HepG2 (cell line): ENCODE data around the gene AHNAK. TPM values are rescaled to one million over a fixed set of nuclear protein-coding genes. Genes with fewer than 3 reads are reported as not detected.

Experiments used
- LCORL ChIP-seq, 2 experiments: fragments of 450-650 bp in 1 of 2; sonication (generic) in 1 of 2; formaldehyde crosslinking in 1 of 2; IDR thresholded peaks; 2 replicates each; pipeline versions ENCODE4 v1.5.0 to v1.6.1; 2017 to 2020; ENCODE audit warnings: antibody characterized with exemption in 1 of 2, missing genetic modification reagents in 1 of 2
- NFKB2 ChIP-seq: sonication (generic); formaldehyde crosslinking; IDR thresholded peaks from 2 replicates; pipeline ENCODE4 v1.4.0; 2020; ENCODE audit warnings: missing genetic modification reagents, borderline replicate concordance
- ZBTB21 ChIP-seq: sonication (generic); formaldehyde crosslinking; IDR thresholded peaks from 2 replicates; pipeline ENCODE4 v1.4.0; 2020; ENCODE audit warnings: missing genetic modification reagents
- ZFP36 ChIP-seq: fragments of 150-350 bp; IDR thresholded peaks from 2 replicates; pipeline ENCODE4 v1.6.1; 2018; ENCODE audit warnings: borderline replicate concordance, low read length, low read depth; ENCODE audit not compliant: partially characterized antibody
- ZNF138 ChIP-seq: sonication (generic); formaldehyde crosslinking; IDR thresholded peaks from 2 replicates; pipeline ENCODE4 v1.5.0; 2020; ENCODE audit warnings: mild to moderate bottlenecking, low read depth, missing genetic modification reagents
- ZNF230 ChIP-seq: sonication (generic); formaldehyde crosslinking; IDR thresholded peaks from 2 replicates; pipeline ENCODE4 v1.4.0; 2020; ENCODE audit warnings: mild to moderate bottlenecking, missing genetic modification reagents
- ZNF260 ChIP-seq: sonication (generic); formaldehyde crosslinking; IDR thresholded peaks from 2 replicates; pipeline ENCODE4 v1.4.0; 2020; ENCODE audit warnings: missing genetic modification reagents, low read depth, mild to moderate bottlenecking, borderline replicate concordance
- ZNF331 ChIP-seq: sonication (generic); formaldehyde crosslinking; IDR thresholded peaks from 2 replicates; pipeline ENCODE4 v1.4.0; 2020; ENCODE audit warnings: missing genetic modification reagents
- ZNF720 ChIP-seq: sonication (generic); formaldehyde crosslinking; IDR thresholded peaks from 2 replicates; pipeline ENCODE4 v1.4.0; 2020; ENCODE audit warnings: missing genetic modification reagents
- polyA plus RNA-seq, 8 experiments: library from polyadenylated mRNA; depleted of rRNA in 3 of 8; stranded (reverse) in 7 of 8; unstranded in 1 of 8; fragments of >200 nt; fragmentation: Illumina TruSeq in 4 of 8; extraction: Trizol in 4 of 8; gene quantifications; 2 replicates each; pipeline versions ENCODE4 v1.2.1 to v1.2.3, GENCODE V29; 2011 to 2016; ENCODE audit warnings: low read depth in 4 of 8, missing spikeins in 1 of 8, mixed read lengths in 1 of 8; ENCODE audit not compliant: insufficient read depth in 1 of 8
- total RNA-seq, 5 experiments: library from RNA; depleted of rRNA; stranded (reverse); fragments of >200 nt; fragmentation: Illumina TruSeq; extraction: Trizol; gene quantifications; 2 replicates each; pipeline ENCODE4 v1.2.3, GENCODE V29; 2016; ENCODE audit warnings: low read depth in 1 of 5
- TF ChIP-seq, protein P1 (sequence below): sonication (generic); formaldehyde crosslinking; IDR thresholded peaks from 2 replicates; pipeline ENCODE4 v1.8.0; 2022; ENCODE audit warnings: missing genetic modification reagents, mild to moderate bottlenecking, borderline replicate concordance
- TF ChIP-seq, protein P2 (sequence below): sonication (generic); formaldehyde crosslinking; IDR thresholded peaks from 2 replicates; pipeline ENCODE4 v1.5.0; 2020; ENCODE audit warnings: missing genetic modification reagents
- TF ChIP-seq, protein P3 (sequence below): sonication (generic); formaldehyde crosslinking; IDR thresholded peaks from 2 replicates; pipeline ENCODE4 v1.5.1; 2020; ENCODE audit warnings: mild to moderate bottlenecking, moderate library complexity, missing genetic modification reagents
- TF ChIP-seq, protein P4 (sequence below): sonication (generic); formaldehyde crosslinking; IDR thresholded peaks from 2 replicates; pipeline ENCODE4 v1.8.0; 2022; ENCODE audit warnings: mild to moderate bottlenecking, missing genetic modification reagents; ENCODE audit not compliant: insufficient replicate concordance
- TF ChIP-seq, protein P5 (sequence below): sonication (generic); formaldehyde crosslinking; IDR thresholded peaks from 2 replicates; pipeline ENCODE4 v1.4.0; 2020; ENCODE audit warnings: mild to moderate bottlenecking, missing genetic modification reagents
- TF ChIP-seq, protein P6 (sequence below): sonication (generic); formaldehyde crosslinking; conservative IDR thresholded peaks from 2 replicates; pipeline ENCODE4 v1.4.0; 2020; ENCODE audit warnings: mild to moderate bottlenecking, missing genetic modification reagents, moderate library complexity

The AHNAK gene
- total and polyA plus RNA-seq, 2 of the 13 experiments (the other 11 are each of a cell fraction or from before 2014, with no cell fraction given) = 23.4 to 25.0 TPM

DNA sequence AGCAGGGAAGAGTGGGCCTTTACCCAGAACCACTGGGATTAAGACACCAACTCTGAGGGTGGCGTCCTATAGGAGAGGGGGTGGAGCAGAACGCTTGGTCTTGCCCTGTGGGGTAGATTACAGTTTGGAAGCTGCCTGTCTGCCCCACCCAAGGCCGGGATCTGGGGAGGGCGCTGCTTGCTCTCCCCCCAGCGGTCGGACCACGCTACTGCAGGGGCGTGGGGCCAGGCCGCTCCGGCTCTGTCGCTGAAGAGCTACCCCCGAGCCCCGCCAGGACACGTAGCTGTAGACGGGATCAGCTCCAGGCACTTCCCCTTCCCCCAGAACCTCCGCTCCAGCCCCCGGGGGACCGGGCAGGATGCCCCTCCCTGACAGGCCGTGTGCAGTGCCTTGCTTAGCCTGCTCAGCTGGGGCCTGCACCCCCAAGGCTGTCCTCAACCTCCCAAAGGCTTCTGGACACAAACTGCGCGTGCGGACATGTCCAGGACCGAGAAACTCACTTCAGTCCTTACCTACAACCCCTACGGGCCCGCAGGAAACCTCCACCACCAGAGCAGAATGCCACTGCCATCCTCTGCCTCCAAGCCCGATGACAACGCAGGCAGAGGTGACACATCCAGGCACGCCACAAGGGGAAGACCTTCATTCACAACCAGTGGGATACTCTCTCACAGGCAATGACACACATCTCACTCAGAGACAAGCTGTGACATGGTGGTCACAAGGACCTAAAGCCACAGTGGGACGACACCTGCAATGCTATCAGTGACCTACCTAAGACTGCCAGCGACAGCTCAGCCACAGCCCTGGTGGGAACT is 3.6 kb downstream of the AHNAK start (continued):
- TF ChIP-seq ZNF138 (CRISPR knock-in tag) (0 out of 2 replicates have a peak, but pooled peaks have one; percentile 44), ZFP36 (no peak), ZNF331 (CRISPR knock-in tag) (peak; percentile 59; the same call in 1 of the 2 replicates), LCORL (IDR thresholded peaks at IDR 0.05) (no peak), LCORL (CRISPR knock-in tag; IDR thresholded peaks at IDR 0.05) (peak; percentile 80; the same call in 1 of the 2 replicates), NFKB2 (CRISPR knock-in tag) (no peak), ZNF260 (CRISPR knock-in tag) (0 out of 2 replicates have a peak, but pooled peaks have one; percentile 29), ZBTB21 (no peak), ZNF230 (CRISPR knock-in tag) (peak; percentile 34; the same call in 1 of the 2 replicates), ZNF720 (CRISPR knock-in tag) (no peak)
- TF ChIP-seq, protein P1, sequence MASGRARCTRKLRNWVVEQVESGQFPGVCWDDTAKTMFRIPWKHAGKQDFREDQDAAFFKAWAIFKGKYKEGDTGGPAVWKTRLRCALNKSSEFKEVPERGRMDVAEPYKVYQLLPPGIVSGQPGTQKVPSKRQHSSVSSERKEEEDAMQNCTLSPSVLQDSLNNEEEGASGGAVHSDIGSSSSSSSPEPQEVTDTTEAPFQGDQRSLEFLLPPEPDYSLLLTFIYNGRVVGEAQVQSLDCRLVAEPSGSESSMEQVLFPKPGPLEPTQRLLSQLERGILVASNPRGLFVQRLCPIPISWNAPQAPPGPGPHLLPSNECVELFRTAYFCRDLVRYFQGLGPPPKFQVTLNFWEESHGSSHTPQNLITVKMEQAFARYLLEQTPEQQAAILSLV (CRISPR knock-in tag) = 0 out of 2 replicates have a peak, but pooled peaks have one; percentile 13
- TF ChIP-seq, protein P2, sequence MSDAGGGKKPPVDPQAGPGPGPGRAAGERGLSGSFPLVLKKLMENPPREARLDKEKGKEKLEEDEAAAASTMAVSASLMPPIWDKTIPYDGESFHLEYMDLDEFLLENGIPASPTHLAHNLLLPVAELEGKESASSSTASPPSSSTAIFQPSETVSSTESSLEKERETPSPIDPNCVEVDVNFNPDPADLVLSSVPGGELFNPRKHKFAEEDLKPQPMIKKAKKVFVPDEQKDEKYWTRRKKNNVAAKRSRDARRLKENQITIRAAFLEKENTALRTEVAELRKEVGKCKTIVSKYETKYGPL (CRISPR knock-in tag) = no peak
- TF ChIP-seq, protein P3, sequence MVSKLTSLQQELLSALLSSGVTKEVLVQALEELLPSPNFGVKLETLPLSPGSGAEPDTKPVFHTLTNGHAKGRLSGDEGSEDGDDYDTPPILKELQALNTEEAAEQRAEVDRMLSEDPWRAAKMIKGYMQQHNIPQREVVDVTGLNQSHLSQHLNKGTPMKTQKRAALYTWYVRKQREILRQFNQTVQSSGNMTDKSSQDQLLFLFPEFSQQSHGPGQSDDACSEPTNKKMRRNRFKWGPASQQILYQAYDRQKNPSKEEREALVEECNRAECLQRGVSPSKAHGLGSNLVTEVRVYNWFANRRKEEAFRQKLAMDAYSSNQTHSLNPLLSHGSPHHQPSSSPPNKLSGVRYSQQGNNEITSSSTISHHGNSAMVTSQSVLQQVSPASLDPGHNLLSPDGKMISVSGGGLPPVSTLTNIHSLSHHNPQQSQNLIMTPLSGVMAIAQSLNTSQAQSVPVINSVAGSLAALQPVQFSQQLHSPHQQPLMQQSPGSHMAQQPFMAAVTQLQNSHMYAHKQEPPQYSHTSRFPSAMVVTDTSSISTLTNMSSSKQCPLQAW (CRISPR knock-in tag) = 0 out of 2 replicates have a peak, but pooled peaks have one; percentile 36
- TF ChIP-seq, protein P4, sequence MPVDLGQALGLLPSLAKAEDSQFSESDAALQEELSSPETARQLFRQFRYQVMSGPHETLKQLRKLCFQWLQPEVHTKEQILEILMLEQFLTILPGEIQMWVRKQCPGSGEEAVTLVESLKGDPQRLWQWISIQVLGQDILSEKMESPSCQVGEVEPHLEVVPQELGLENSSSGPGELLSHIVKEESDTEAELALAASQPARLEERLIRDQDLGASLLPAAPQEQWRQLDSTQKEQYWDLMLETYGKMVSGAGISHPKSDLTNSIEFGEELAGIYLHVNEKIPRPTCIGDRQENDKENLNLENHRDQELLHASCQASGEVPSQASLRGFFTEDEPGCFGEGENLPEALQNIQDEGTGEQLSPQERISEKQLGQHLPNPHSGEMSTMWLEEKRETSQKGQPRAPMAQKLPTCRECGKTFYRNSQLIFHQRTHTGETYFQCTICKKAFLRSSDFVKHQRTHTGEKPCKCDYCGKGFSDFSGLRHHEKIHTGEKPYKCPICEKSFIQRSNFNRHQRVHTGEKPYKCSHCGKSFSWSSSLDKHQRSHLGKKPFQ = no peak
- TF ChIP-seq, protein P5, sequence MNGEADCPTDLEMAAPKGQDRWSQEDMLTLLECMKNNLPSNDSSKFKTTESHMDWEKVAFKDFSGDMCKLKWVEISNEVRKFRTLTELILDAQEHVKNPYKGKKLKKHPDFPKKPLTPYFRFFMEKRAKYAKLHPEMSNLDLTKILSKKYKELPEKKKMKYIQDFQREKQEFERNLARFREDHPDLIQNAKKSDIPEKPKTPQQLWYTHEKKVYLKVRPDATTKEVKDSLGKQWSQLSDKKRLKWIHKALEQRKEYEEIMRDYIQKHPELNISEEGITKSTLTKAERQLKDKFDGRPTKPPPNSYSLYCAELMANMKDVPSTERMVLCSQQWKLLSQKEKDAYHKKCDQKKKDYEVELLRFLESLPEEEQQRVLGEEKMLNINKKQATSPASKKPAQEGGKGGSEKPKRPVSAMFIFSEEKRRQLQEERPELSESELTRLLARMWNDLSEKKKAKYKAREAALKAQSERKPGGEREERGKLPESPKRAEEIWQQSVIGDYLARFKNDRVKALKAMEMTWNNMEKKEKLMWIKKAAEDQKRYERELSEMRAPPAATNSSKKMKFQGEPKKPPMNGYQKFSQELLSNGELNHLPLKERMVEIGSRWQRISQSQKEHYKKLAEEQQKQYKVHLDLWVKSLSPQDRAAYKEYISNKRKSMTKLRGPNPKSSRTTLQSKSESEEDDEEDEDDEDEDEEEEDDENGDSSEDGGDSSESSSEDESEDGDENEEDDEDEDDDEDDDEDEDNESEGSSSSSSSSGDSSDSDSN = peak; percentile 52
- TF ChIP-seq, protein P6, sequence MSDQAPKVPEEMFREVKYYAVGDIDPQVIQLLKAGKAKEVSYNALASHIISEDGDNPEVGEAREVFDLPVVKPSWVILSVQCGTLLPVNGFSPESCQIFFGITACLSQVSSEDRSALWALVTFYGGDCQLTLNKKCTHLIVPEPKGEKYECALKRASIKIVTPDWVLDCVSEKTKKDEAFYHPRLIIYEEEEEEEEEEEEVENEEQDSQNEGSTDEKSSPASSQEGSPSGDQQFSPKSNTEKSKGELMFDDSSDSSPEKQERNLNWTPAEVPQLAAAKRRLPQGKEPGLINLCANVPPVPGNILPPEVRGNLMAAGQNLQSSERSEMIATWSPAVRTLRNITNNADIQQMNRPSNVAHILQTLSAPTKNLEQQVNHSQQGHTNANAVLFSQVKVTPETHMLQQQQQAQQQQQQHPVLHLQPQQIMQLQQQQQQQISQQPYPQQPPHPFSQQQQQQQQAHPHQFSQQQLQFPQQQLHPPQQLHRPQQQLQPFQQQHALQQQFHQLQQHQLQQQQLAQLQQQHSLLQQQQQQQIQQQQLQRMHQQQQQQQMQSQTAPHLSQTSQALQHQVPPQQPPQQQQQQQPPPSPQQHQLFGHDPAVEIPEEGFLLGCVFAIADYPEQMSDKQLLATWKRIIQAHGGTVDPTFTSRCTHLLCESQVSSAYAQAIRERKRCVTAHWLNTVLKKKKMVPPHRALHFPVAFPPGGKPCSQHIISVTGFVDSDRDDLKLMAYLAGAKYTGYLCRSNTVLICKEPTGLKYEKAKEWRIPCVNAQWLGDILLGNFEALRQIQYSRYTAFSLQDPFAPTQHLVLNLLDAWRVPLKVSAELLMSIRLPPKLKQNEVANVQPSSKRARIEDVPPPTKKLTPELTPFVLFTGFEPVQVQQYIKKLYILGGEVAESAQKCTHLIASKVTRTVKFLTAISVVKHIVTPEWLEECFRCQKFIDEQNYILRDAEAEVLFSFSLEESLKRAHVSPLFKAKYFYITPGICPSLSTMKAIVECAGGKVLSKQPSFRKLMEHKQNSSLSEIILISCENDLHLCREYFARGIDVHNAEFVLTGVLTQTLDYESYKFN = peak; percentile 26; the same call in 1 of the 2 replicates
